Activated naive CD8-positive, alpha-beta T cell (primary cell): ENCODE results near the gene KCTD17.

Experiments
- H3K27ac Mint-ChIP-seq: one replicate; pipeline ENCODE4 v1.8.0; 2021; ENCODE audit warnings: mixed read lengths
- H3K27me3 Mint-ChIP-seq: one replicate; pipeline ENCODE4 v1.8.0; 2021; ENCODE audit warnings: mixed read lengths
- H3K36me3 Mint-ChIP-seq: one replicate; pipeline ENCODE4 v1.8.0; 2021; ENCODE audit warnings: mixed read lengths
- H3K4me1 Mint-ChIP-seq: one replicate; pipeline ENCODE4 v1.8.0; 2021; ENCODE audit warnings: low read depth, mixed read lengths
- H3K4me3 Mint-ChIP-seq: one replicate; pipeline ENCODE4 v1.8.0; 2021; ENCODE audit warnings: mild to moderate bottlenecking, mixed read lengths
- H3K9me3 Mint-ChIP-seq: one replicate; pipeline ENCODE4 v1.8.0; 2021; ENCODE audit warnings: low read depth, mixed read lengths

The KCTD17 gene

DNA sequence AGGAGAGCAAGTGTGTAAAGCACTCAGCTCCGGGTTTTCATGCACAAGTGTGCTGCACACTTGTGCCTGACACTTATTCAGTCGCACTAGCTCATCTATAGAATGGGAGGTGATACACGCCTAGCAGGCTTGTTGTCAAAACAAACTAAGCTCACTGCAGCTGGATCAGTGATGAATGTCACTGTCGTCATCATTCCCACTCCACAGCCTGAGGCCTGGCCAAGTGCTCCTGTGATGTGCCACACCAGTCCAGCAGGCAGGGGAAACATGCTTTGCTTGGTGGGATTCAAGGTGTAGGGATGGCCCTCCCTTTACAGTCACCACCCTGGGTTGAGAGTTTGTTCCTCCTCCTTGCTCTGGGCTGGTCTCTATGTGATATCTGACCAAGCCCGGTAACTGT is 25.2 kb upstream of the KCTD17 start:
- Mint-ChIP-seq H3K9me3 (no peaks in the 10 kb centered on the region), H3K27me3 (peaks cover 2% of the 10 kb centered on the region), H3K27ac (no peak overlapping the region), H3K4me1 (no peaks in the 10 kb centered on the region), H3K4me3 (no peak overlapping the region), H3K36me3 (no peaks in the 10 kb centered on the region)

DNA sequence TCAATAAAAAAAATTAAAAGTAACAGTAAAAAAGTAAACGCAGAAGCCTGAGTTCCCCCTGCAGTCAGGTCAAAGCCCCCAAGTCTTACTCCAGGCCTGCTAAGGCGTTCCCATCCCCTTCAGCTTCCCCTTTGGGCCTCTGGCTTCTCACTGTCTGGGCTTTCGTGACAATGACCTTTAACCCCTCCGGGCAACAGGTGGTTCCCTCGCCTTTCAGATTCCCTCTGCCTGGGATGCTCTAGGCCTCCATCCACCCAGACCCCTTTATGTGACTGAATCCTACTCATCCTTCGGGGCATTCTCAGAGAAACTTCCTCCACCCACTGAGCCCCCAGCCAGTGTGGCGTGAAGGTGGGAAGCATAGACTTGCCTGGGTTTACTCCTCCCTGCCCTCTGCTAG is 24.0 kb upstream of the KCTD17 start:
- H3K27me3 Mint-ChIP-seq, result no peaks in the 10 kb centered on the region
- no peak overlapping the region for H3K27ac Mint-ChIP-seq
- no peaks in the 10 kb centered on the region for H3K36me3 Mint-ChIP-seq
- no peaks in the 10 kb centered on the region for H3K9me3 Mint-ChIP-seq
- H3K4me1 Mint-ChIP-seq, result no peaks in the 10 kb centered on the region
- no peak overlapping the region for H3K4me3 Mint-ChIP-seq

DNA sequence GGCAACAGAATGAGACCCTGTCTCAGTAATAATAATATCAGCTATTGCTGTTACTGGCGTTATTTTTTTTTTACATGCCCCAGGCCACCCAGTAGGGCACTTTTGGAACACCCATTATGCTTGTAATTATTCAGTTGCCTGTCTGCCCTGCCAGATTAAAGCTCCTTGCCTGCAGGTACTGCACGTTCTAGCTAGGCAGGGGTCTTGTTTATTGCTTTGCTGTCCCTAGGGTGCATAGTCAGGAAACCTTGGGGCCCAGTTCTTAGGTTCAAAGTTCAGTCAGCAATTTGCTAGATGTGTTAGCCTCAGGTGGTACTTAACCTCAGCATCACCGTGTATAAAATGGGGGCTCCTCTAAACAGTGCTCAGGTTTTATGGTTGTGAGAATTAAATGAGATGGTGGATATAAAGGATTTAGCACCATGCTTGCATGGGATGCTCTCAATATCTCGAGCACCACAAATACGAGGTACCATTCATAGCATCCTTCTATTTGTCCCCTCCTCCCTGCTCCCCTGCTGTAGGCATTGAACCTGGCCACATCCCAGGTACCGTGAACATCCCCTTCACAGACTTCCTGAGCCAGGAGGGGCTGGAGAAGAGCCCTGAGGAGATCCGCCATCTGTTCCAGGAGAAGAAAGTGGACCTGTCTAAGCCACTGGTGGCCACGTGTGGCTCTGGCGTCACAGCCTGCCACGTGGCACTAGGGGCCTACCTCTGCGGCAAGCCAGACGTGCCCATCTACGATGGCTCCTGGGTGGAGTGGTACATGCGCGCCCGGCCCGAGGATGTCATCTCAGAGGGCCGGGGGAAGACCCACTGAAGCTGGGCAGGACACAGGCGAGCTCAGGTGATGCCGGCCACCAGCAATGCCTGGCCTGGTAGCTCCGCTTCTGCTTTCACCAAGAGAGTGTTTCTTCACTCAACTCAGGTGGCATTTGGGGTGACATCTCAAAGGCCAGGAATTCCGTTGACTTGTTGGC is 22.6 kb upstream of the KCTD17 start:
- Mint-ChIP-seq H3K27ac (no peak overlapping the region), H3K9me3 (no peaks in the 10 kb centered on the region), H3K4me3 (no peak overlapping the region)

GRCh38 chr22:37030560-37031281 is 20.8 kb upstream of the KCTD17 start:
- Mint-ChIP-seq H3K27ac (no peak overlapping the region), H3K36me3 (no peaks in the 10 kb centered on the region)

More for the DNA sequence above, 22.6 kb upstream of the KCTD17 start:
- Mint-ChIP-seq H3K27me3 (no peaks in the 10 kb centered on the region), H3K4me1 (no peaks in the 10 kb centered on the region), H3K36me3 (no peaks in the 10 kb centered on the region)

GRCh38 chr22:37032134-37032534 is 19.4 kb upstream of the KCTD17 start:
- no peaks in the 10 kb centered on the region for H3K9me3 Mint-ChIP-seq
- peaks cover 2% of the 10 kb centered on the region for H3K27me3 Mint-ChIP-seq
- no peaks in the 10 kb centered on the region for H3K4me1 Mint-ChIP-seq
- no peak overlapping the region for H3K4me3 Mint-ChIP-seq
- no peaks in the 10 kb centered on the region for H3K36me3 Mint-ChIP-seq
- H3K27ac Mint-ChIP-seq, result no peak overlapping the region

More at GRCh38 chr22:37030560-37031281, 20.8 kb upstream of the KCTD17 start:
- Mint-ChIP-seq H3K4me1 (no peaks in the 10 kb centered on the region), H3K4me3 (no peak overlapping the region), H3K9me3 (no peaks in the 10 kb centered on the region), H3K27me3 (no peaks in the 10 kb centered on the region)

- no peaks in the 10 kb centered on the region for H3K36me3 Mint-ChIP-seq
- H3K9me3 Mint-ChIP-seq, result no peaks in the 10 kb centered on the region
- no peaks in the 10 kb centered on the region for H3K4me1 Mint-ChIP-seq
- H3K27ac Mint-ChIP-seq, result no peak overlapping the region
- peaks cover 2% of the 10 kb centered on the region for H3K27me3 Mint-ChIP-seq
- H3K4me3 Mint-ChIP-seq, result no peak overlapping the region
Observed at GRCh38 chr22:37032535-37033460, 18.7 kb upstream of the KCTD17 start.

DNA sequence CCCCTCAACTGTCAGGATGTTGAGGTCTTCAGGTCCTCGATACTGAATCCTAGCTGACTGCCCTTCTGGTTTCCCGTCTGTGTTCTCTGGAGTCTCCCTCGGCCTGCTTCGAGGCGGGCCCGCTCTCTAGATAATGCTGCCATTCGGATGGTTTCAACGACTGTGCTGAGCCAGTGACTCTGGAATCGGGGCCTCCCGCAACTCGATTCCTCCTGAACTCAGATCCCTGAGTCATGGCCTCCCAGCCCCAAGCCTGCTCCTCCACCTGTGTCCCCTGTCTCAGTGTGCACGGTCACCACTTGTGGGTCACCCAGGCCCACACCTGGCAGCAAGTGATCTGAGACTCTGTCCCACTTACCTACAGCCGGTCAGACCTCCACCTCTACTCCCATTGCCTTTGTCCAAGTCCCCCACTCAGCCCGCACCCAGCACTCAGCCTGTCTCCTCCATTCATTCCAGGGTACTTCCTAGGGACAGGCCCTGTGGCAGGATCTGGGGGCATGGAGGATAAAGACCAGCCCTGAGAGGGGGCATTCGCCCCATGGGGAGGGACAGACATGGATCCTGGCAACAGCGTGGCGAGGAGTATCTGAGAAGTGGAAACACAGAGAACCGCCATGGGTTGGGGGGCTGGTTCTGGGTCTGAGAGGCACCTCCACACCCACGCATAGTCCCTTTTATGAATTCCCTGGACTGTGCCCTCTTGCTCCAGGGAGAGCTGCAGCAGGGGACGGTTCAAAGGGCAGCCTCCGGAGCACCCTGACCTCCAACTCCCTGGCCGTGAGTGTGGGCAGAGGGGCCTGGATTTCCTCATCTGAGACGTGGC is 17.7 kb upstream of the KCTD17 start:
- Mint-ChIP-seq H3K27me3 (peaks cover 2% of the 10 kb centered on the region), H3K4me1 (no peaks in the 10 kb centered on the region), H3K36me3 (no peaks in the 10 kb centered on the region), H3K4me3 (no peak overlapping the region), H3K9me3 (no peaks in the 10 kb centered on the region), H3K27ac (no peak overlapping the region)

DNA sequence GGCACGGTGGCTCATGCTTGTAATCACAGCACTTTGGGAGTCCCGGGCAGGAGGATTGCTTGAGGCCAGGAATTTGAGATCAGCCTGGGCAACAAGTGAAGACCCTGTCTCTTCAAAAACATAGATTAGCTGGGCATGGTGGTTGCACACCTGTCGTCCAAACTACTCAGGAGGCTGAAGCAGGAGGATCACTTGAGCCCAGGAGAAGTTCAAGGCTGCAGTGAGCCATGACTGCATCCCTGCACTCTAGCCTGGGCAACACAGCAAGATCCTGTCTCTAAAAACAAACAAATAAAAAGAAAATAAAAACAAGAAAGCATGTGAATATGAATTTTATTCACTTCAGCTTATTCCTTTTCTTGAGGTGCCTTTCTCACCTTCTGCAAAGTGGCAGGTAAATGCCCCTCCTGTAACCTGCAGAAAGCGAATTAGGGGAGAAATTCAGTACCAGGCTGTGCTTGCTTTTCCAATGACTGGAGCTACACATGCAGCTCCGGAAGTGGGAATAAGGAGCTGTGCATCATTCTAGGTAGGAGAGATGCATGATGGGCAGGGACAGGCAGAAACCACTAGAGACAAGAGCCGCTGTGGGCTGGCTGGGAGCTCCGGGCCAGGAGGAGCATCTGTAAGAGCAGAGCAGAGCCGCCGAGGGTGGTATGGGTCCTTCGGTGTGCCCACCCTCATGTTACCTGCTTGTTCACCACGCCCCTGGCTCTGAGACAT is 14.7 kb upstream of the KCTD17 start:
- H3K9me3 Mint-ChIP-seq, result no peaks in the 10 kb centered on the region
- H3K27ac Mint-ChIP-seq, result no peak overlapping the region
- peaks cover 1% of the 10 kb centered on the region for H3K4me1 Mint-ChIP-seq
- no peak overlapping the region for H3K4me3 Mint-ChIP-seq
- peaks cover 5% of the 10 kb centered on the region for H3K27me3 Mint-ChIP-seq
- H3K36me3 Mint-ChIP-seq, result no peaks in the 10 kb centered on the region

DNA sequence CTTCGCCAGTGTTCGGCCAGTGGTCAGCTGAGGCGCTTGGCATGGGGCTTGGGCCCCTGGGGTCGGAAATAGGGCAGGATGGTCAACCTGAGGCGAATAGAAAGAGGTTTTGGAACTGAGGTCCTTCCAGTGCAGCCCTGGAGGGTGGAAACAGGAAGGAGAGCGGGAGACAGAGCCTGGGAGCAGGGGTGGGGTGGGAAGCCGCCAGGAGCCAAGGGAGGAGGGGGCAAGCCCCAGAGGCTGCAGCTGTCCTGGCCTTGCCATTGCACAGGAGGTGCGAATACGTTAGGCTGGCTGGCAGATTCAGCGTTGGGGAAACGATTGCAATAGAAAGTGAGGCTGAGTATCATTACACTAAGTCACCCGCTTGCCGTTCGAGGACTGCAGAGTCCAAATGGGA is 13.9 kb upstream of the KCTD17 start:
- Mint-ChIP-seq H3K9me3 (no peaks in the 10 kb centered on the region), H3K4me3 (no peak overlapping the region), H3K4me1 (peaks cover 1% of the 10 kb centered on the region)

DNA sequence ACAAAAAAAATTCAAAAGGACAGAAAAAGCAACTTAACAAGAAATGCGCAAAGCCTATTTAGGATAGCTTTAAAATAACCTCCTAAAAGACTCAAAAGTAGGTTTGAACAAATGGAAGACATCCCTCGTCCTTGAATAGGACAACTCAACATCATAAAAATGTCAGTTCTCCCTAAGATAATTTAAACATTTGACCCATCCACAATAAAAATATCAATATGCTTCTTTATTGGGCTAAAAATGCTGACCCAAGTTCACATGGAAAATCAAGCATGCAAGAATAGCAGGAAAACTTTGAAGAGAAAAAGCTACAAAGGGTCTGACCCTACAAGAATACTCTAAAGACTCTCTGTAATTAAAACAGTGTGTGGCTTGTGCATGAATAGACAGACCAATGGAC is 12.1 kb upstream of the KCTD17 start:
- no peak overlapping the region for H3K27ac Mint-ChIP-seq
- H3K4me1 Mint-ChIP-seq, result peaks cover 1% of the 10 kb centered on the region
- H3K27me3 Mint-ChIP-seq, result peaks cover 5% of the 10 kb centered on the region
- no peaks in the 10 kb centered on the region for H3K36me3 Mint-ChIP-seq
- no peak overlapping the region for H3K4me3 Mint-ChIP-seq
- no peaks in the 10 kb centered on the region for H3K9me3 Mint-ChIP-seq

More for the DNA sequence above, 13.9 kb upstream of the KCTD17 start:
- no peaks in the 10 kb centered on the region for H3K36me3 Mint-ChIP-seq
- H3K27me3 Mint-ChIP-seq, result peaks cover 5% of the 10 kb centered on the region
- no peak overlapping the region for H3K27ac Mint-ChIP-seq

GRCh38 chr22:37043209-37043827 is 8.2 kb upstream of the KCTD17 start:
- Mint-ChIP-seq H3K27ac (no peak overlapping the region), H3K36me3 (no peaks in the 10 kb centered on the region), H3K4me3 (no peak overlapping the region), H3K9me3 (no peaks in the 10 kb centered on the region), H3K4me1 (peaks cover 6% of the 10 kb centered on the region), H3K27me3 (peaks cover 3% of the 10 kb centered on the region)

DNA sequence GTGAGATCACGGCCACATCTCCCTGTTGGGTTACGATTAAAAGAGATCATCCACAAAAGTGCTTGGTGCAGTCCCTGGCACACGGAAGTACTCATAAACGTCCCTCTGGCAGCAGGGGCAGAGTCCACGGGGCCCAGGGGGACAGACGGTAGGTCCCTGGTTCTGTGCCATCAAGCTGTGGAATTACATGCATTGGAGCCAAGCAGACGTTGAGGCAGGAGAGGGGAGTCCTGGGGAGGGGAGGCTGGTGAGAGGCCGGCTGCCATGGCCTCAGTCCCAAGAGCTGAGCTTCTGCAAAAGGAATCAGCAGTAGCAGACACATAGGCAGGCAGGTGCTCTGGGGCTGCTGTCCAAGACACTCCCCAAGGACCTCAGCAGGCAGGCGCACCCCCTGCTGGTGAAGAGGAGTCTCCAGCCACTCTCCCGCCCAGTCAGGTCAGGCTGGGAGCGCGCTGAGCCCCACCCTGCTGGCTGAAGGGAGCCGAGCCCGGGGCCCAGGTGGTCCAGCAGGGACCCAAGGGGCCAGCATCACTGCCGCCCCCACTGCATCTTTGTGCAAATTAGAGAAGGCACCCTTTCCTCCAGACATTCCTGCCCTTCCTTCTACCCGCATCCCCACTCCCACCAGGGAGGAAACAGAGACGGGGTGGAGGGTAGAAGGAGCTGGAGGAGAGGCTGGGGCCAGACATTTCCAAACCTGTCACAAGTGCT is 7.6 kb upstream of the KCTD17 start:
- Mint-ChIP-seq H3K4me1 (peaks cover 6% of the 10 kb centered on the region), H3K9me3 (no peaks in the 10 kb centered on the region), H3K36me3 (no peaks in the 10 kb centered on the region), H3K27ac (no peak overlapping the region), H3K27me3 (peaks cover 3% of the 10 kb centered on the region), H3K4me3 (no peak overlapping the region)
